ENCODE data around the gene IL16.
A peak's percentile ranks its signal among the peaks of the same experiment; 100 is the strongest.

Gene IL16

DNA sequence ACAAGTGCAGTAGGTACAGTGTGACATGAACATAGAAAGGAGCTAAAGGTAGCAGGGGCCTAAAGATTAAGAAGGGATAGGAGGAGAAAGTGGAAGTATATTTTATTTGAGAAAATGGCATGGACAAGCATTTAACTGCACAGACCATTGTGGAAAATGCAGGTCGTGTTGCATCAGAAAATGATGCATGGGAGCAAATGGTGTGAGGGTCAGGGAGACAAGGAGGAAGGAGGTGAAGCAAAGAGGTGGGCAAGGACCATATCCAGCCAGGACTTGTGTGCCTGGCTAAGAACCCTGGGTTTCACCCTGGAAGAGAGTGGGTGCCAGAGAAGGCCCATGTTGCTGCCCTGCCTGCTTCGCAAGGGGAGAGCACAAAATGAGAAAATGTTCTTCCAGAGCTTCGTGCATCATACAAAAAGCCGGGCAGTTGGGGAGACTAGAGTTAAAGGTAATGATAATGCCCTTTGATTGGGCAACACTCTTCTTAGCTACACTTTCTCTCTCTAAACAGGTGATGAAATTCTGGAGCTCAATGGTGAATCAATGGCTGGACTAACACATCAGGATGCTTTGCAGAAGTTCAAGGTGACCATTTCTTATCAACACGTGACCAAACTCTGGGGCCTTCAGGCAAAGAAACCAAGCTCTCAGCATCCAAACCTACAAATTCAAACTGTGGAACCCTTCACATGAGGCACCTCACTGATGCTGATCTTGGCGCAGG, 81.8 kb downstream of the IL16 start:
- no peak for DNase-seq

DNA sequence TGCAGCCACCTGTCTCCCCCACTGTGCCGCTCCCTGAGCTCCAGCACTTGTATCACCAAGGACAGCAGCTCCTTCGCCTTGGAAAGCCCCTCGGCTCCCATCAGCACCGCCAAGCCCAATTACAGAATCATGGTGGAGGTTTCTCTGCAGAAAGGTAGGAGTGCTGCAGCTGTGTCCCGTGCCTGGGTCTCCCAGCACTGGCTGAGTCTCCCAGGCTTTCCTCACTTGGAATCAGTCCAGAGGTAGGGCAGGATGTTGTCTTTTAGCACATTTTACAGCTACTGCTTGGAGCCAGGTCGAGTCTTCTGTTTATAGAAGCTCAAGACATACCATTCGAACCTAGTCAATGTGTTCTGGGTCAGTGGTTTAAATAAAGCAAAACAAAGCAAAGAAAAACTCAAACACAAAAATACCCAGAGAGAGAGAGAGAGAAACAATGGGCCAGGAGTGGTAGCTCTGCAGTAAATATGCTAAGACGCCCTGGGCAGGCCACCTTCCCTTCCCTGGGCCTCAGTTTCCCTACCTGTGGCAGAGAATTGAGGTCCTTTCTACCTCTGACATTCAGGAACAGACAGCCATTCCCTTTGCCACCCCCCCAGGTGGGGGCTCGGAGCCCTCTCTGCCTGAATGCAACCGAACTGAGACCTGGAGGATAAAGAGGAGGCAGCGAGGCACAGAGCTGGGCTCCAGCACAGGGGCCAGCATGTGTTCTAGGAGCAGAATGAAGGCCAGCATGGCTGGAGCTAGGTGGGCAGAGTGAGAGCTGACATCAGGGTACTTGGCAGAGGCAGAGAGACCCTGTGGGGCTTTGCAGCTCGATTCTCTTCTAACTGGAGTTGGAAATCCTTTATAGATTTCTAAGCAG, 83.2 kb downstream of the IL16 start:
- no peak for DNase-seq

DNA sequence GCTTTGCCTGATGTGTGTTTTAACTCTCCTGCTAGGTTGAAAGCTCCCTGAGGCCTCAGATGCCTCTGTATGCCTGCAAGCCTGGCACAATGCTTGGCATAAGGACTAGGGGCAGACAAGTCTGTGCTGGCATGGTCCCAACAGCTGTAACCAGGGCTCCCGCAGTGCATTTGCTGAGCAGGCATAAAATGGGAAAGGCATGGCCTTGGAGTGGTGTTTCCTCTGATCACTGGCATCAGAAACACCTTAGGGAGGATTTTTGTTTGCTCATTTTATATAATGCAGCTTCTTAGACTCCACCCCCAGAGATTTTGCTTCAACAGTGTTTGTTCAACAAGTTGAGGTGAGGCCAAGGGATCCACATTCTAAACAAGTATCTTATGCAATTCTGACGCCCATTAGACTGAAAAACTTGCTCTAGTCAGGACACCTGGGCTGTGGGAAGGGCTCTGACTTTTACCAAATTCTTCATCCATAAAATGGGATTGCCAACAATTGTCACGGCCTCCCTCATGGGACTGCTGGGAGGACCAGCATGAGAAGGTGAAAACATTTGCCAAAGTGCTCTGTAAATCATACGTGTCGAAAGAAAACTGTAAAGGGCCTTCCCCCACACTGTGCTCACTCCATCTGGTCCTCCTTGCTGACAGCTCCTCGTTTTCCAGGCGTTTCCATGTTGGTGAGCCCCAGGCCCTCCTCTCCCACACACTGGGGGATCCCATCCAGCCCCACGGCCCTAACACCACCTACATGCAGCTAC, 84.2 kb downstream of the IL16 start:
- no peak for DNase-seq

GRCh38 chr15:81281456-81281735, 84.7 kb downstream of the IL16 start:
- DNase-seq: no peak

- DNase-seq: no peak
Observed at GRCh38 chr15:81281766-81282605, 85.3 kb downstream of the IL16 start.

DNA sequence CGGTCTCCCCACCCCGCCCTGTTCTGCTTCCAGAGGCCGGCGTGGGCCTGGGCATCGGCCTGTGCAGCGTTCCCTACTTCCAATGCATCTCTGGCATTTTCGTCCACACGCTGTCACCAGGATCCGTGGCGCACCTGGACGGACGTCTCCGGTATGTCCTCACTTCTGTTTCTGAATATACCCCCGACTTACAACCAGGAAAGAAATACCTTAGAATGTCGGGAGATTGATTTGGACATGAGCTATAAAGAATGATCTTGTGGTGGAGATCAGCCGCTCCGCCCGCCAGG, 85.9 kb downstream of the IL16 start:
- DNase-seq: no peak

DNA sequence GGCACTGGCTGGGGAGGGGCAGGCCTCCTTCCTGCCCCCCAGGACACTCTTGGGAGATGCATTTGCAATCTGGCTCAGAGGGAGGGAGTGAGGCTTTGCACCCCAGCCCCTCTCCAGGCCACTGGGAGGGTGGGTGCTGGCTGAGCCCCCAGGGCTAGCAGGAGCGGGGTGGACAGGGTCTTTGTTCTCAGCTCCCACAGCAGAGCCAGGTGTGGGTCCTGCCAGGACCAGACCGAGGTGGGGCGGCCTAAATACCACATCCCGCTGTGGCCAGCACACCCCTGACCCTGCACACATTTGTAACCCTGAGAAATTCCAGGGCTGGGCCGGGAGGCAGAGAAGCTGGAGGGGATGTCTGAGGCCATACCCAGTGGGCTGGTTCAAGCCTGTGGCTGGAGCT, 86.2 kb downstream of the IL16 start:
- DNase-seq: no peak

GRCh38 chr15:81284256-81285031, 87.8 kb downstream of the IL16 start:
- DNase-seq: no peak

- no peak for DNase-seq
Observed at GRCh38 chr15:81285461-81285860, 88.8 kb downstream of the IL16 start.

GRCh38 chr15:81286621-81287121, 90.0 kb downstream of the IL16 start:
- peak; percentile 28 for DNase-seq

GRCh38 chr15:81288040-81288439, 91.4 kb downstream of the IL16 start:
- DNase-seq: no peak

DNA sequence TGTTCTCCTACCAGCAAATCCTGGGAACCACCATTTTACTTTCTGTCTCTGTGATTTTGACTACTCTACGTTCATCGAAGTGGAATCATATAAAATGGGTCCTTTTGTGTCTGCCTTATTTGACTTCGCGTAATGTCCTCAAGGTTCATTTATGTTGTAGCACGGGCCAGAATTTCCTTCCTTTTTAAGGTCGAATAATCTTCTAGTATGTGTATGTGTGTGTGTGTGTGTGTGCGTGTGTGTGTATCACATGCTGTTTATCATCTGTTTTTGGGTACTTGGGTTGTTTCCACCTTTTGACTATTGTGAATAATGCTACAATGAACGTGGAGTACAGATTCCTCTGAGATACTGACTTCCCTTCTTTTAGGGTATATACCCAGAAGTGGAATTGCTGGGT, 91.9 kb downstream of the IL16 start:
- DNase-seq: no peak

GRCh38 chr15:81289910-81290309, 93.2 kb downstream of the IL16 start:
- DNase-seq: no peak

GRCh38 chr15:81291916-81292522, 95.3 kb downstream of the IL16 start:
- no peak for DNase-seq

GRCh38 chr15:81292523-81293001, 95.9 kb downstream of the IL16 start:
- DNase-seq: no peak

DNA sequence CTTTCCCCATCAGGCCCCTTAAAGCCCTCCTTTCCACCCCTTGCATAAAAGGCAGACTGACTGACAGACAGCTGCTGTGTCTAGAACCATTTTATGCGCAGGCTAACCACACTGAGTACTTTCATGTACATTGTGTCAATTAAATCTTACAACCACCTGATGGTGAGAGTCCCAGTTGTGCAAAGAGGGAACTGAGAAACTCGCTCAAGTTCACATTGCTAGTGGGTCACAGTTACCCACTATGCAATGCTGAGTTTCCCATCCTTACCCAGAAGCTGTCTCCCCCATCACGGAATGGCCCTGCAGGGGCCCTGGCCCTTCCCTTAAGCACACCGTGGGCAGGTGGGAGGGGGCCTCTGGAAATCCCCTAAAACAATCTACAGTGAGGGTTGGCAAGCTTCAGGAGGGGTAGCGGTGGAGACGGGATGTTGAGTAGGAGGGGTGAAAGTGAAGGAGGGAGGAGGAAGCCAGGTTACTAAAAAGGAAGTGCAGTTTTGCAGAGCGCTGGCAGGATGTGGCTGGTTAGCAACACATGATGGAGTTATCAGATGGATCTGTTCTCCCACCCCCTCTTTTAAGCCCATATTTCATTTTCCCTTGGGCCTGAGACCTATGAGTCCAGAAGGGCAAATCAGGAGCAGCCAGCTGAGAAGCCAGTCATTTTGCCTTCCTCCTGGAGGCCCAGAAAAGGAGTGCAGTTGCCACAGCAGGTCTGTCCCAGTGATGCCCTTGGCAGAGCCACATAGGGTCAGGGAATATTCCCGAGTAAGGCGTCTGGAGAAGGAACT, 97.2 kb downstream of the IL16 start:
- DNase-seq: peak; percentile 71

DNA sequence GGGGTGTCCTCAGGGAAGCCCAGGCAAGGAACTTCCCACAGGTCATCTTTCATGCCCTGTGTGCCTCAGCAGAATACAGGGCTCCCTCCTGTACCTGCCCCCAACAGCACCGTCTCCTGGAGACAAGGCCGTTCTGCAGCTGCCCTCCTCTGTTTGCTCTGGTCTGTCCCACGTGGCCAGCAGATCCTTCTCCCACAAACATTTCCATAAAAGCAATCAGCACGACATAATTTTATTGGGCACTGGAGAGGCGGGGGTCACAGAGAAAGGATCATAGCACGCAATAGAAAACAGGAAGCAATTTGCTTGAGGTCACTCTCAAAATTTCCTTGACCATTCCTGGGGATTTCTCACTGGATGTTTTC, 97.8 kb downstream of the IL16 start:
- DNase-seq: no peak

GRCh38 chr15:81295486-81296121, 98.9 kb downstream of the IL16 start:
- DNase-seq: no peak

DNA sequence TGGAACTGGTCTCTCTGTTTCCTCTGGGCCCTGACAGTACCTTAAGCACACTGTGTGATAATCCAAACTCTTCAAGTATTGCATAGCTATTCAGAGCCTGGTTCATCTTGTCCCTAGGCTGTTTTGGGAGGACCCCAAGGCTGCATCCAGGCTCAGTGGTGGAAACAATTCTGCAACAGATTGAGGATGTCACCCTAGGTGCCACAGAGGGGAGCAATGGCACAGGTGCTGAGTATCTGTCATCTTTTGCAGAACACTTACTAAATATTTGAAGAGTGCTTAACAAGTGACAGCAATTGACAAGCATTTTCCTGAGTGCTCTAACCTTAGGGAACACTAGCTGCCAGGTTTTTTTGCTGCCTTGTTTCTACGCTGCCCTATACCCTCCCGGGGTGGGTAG, 99.5 kb downstream of the IL16 start:
- DNase-seq: no peak

- DNase-seq: peak; percentile 79
Observed at GRCh38 chr15:81296673-81297072, 100.0 kb downstream of the IL16 start.
